Cortex of kidney (tissue), 1 donor: ENCODE results near the gene H2BK1.

Experiments
- DNase-seq: peaks from one replicate; lab custom pipeline; 2025; lab: John Stamatoyannopoulos, UW

H2BK1 gene

DNA sequence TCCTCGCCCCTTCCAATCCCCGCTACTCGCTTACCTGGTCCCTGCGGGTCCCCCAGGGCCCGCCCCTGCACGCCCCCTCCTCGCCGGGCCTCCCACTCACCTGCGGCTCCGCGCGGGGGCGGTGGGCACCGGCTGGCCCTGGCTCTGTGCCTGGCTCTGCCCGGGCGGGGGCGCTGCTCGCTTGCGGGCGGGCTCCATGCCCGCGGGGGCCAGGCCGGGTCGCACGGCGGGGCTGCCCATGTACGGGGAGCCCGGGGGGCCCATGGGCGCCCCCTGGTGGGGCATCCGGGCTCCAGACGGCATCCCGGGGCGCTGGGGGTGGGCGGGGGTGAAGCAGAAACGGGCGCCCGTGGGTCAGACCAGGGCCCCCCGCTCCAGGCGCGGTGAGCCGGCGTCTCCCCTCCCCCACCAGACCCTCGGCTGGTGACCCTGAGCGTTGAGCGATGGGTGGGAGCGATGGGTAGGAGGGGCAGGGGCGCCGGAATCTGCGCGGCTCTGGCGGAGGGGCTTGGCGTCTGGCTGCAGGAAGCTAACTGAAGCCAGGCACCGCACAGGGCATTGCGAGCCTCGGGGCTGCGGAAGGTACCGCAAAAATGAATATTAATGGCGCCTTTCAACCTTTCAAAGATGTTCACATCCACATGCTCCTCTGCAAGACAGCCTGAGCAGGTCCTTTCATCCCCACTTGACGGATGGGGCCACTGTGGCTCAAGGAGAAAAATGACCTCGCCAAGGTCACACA lies 35.2 kb upstream of the H2BK1 start:
- DNase-seq = no peak

DNA sequence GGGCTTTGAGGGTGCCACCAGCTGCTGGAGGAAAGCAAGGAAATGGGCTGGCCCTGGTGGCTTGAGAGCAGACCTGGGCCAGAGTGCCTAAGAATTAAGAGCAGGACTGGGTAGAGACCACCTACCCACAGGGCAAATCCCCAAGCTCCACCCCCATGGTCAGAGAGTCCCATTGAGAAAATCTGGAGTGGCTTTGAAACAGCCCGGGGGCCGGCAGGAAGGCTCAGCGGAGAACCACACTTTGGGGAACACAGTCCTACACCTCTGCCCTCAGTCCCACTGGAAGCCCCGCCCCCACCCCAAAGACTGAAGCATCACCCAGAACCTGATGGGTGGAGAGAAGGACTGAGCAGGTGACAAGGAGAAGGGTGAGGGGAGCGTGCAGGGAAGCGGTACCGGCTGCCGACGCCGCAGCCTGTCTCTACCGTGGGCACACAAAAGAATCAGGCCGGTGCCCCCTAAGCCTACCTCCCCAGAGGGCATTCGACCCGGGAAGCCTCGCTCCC lies 34.6 kb upstream of the H2BK1 start:
- DNase-seq = no peak

DNA sequence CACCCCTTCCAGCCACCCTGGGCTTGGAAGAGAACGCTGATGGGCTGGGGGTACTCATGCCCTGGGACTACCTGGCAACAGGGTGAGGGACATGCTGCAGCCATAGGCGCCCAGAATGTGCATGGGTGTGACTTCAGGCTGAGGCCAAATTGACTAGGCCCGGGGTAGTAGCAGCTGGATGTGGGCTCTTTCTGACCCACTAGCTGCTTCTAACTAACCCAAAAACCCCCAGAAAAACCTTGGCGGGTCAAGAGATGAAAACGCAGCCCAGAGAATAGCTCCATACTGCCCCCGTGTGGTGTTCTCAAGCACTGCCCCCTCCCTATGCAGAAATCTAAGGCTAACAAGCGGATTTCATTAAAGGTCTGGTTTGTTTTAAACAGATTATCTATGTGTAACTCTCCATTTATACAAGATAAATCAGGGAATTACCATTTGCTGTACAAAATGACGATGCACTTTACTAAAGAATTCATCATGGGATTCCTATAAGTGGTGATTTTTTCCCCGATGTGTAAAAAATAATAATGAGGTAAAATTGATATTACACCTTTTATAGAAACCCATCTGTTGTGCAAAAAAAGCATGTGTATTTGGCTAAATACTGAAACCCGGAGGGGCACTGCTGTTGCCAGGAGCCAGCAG lies 34.0 kb upstream of the H2BK1 start:
- DNase-seq = no peak

DNA sequence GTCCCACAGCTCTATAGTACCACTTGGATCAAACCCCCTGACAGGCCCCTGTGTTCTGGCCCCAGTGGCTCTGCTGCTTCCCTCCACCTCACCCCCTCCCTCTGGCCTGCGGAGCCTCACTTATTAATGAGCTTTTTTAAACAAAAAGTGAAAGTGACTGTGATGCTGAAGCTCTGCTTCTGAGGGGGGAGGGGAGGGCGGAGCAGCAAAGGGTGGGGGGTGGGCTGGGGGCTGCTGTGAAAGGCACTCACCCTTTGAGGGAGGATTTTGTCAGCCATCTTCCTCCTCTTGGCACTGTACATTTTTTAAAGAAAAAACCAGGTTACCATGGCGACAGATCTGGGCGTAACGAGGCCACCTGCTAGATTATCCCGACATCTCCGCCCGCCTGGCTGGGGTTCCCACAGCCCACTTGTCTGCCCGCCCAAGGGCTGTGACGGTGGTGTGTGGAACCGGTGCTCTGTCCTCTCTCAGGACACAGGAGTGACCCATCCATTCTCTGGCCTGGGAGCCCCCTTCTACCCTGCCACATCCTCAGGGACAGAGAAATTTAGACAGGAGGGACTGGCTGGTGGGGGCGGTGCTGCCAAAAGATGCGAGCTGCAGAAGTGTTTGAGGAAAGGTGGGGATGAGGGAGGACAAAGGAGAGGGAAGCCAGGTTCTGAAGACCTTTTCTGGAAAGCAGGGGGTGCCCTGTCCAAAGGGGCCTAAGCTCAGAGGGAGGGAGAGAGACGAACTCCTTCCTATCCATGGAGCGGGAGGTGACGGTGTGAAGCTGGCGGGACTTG lies 33.3 kb upstream of the H2BK1 start:
- DNase-seq = no peak

DNA sequence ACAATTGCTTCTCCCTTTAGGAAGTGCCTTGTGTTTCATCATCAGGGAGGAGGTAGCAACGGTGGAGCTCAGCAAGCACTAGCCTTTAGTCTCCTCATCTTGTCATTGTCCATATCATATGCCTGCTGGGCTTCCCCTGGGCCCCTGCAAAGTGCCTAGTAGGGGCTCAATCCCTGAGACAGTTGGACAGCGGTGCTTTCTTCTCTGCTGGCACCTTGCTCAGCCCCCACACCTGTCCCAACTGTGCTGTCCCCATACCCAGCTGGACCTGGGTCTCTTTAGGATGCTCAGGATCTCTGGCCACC lies 32.7 kb upstream of the H2BK1 start:
- DNase-seq = no peak

DNA sequence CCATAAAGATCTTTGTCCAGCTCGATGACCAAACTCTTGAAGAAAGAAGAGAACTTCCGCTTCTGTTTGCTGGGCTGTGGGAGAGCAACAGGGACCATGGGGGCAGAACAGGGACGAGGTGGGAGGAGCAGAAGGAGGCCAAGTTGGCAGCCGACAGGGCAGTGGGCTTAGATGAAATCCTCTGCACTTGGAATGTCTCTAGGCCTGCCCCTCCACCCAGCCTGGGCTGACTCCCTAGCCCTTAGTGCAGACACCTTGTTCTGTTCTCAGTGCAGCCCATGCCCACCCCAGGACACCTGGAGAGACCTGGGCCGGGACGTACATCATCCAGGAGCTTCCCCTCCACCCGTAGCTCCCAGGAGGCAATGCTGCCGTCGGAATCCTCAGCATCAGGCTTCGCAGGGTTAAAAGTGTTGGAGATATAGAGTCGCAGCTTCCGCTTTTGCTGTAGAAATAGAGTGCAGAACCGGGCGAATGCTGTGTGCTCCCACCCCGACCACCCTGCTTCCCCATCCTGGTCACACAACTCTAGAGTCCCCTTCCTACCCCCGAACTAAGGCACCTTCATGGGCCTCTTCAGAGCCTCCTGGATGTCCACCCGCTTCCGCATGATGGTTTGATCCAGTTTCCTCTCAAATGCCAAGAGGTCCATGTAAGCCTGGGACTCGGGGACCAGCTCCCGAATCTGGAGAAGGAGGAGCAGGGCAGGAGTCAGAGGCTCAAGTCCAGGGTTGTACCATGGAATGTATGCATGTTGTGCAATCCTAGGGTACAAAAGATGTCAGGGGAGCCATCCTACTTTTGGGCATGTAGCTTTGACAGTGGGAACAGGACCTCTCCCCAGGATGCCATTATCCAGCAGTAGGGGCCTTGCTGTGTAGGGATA lies 32.1 kb upstream of the H2BK1 start:
- DNase-seq = no peak

DNA sequence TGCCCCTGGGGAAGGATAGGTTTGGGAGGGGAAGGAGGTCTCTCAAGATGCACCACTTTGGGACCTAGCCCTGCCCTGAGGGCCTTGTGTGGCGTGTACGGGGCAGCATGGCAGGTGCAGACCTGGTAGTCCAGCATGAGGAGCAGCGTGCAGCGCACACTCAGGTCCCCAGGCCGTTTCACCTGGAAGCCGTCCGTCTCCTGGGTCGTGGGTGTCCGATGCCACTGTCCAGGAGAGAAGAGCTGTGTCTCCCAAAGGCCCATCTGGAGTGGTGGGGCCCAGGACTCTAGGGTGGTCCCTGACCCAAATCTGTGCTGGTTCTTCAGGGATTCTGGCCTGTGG lies 31.4 kb upstream of the H2BK1 start:
- DNase-seq = no peak

DNA sequence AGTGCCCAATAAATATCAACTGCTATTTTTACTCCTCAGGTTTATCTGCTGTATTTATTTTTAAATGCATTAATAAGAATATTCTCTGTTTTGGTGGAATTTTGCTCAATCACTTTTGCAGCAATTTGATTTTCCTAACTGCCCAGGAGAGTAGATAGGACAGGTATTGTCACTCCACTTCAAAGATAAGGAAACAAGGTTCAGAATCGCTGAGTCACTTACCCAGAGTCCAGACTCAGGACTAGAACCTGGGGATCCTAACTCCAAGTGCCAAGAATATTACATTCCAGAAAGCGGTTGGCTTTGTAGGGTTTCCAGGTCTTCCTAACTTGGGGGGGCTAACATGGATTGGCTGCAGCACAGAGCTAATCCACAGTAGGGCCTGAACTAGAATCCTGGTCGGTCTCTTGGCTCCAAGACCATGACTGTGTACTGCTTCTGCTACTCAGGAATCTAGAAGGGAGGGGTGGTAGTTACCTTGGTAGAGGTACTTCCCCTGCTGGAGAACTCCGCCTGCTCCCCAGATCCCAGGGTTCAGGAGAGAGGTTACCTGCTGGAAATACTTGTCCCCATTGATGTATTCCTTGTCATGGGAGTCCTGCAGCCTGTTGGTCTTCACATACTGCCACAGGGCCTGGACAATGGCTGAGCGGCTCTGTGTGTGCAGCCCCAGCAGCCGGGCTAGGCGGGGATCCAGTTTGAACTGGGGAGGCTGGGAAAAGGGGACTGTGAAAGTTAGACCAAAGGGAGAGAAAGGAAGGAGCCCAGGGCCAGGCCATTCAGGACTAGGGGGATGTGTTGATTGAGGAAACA lies 30.9 kb upstream of the H2BK1 start:
- no peak for DNase-seq

DNA sequence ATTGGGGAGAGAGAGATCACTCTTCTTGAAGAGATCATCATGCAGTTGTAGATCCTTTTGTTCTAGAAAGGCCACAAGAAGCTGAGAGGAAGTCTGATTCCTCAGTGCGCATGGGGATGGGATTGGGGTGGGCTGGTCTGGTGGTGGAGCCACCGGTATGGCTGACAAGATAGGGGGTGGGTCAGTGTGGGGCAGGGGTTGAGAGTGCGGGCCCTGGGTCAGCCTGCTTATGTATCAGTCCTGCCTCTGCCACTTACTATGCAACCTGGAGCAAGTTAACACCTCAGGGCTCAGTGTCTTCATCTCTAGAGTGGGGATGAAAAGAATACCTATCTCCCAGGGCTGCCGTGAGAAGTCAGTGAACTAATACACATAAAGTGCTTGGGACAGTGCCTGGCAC lies 30.2 kb upstream of the H2BK1 start:
- no peak for DNase-seq

DNA sequence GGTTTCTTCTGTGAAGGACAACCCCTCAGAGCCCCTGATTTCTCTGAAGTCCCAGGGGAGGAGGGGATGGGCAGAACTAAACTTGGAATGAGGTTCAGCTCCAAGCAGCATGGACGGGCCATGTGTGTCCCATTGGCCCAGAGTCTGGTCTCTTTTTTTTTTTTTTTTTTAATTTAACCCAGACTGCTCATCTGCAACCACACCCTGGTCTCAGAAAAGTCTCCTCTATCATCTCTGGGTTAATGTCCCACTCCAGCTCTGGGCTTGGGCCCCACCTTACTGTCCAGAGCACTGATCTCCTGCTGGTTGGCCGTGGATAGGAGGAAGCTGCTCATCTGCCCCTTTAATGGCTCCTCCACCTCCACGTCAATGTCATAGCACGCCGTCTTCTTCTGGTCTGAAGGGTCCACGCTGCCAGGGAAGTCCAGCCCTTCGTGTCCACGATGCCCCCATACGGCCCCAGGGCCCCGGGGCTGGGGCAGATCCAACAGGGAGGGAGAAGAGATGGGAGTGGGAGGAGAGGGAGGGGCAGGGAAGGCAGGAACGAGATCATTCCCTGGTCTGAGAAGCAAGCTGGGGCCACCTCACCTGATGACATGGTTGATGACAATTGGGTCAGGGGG lies 29.7 kb upstream of the H2BK1 start:
- DNase-seq = no peak

DNA sequence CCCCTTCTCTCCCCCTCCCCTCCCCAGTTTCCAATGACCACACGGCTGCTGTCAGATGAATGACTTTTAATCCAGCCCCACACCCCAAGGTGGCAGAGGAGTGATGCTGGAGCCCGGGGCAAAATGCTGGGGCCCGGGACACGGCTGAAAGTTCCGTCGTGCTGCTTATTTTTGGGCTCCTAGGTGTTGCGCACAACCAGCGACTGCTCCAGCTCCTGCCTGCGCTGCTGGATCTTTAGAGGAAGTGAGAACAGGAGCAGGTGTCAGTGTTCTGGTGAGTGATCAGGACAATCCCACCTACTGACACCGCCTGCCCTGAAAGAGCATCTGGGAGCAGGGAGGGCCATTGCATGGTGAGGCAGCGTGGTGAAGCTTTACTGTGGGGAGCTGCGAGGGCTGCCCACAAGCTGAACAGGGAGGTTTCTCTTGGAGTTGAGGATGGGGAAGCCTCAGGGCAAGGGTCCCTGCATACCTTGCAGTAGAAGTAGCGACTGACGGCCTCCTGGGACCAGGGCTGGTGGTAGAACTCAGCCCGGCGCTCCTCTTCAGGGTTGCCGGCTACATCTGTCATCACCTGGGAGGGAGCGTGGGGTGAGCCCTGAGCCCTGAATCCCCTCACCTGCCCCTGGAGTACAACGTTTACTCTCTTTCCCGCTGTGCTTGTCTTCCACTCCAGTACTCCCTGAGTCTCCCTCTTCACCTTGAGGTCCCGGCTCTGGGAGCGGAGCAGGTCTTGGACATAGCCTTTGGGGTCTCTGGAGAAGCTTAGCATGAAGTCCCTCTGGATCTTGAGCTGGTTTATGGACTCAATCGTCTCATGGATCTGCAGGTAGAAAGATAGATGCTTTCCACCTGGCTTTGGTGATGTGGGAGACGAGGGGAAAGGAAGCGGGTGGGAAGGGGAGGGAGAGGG lies 28.9 kb upstream of the H2BK1 start:
- DNase-seq = no peak

DNA sequence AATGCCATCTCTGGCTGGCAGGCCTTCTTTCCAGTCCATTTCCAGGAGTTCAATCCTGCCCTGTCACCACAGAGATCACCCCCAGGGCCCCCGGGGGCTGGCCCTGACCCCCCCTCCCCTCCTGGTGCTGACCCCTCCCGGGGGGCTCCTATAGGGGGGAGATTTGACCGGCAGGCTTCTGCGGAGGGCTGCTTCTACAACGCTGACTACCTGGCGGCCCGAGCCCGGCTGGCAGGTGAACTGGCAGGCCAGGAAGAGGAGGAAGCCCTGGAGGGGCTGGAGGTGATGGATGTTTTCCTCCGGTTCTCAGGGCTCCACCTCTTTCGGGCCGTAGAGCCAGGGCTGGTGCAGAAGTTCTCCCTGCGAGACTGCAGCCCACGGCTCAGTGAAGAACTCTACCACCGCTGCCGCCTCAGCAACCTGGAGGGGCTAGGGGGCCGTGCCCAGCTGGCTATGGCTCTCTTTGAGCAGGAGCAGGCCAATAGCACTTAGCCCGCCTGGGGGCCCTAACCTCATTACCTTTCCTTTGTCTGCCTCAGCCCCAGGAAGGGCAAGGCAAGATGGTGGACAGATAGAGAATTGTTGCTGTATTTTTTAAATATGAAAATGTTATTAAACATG lies 28.0 kb upstream of the H2BK1 start:
- no peak for DNase-seq

DNA sequence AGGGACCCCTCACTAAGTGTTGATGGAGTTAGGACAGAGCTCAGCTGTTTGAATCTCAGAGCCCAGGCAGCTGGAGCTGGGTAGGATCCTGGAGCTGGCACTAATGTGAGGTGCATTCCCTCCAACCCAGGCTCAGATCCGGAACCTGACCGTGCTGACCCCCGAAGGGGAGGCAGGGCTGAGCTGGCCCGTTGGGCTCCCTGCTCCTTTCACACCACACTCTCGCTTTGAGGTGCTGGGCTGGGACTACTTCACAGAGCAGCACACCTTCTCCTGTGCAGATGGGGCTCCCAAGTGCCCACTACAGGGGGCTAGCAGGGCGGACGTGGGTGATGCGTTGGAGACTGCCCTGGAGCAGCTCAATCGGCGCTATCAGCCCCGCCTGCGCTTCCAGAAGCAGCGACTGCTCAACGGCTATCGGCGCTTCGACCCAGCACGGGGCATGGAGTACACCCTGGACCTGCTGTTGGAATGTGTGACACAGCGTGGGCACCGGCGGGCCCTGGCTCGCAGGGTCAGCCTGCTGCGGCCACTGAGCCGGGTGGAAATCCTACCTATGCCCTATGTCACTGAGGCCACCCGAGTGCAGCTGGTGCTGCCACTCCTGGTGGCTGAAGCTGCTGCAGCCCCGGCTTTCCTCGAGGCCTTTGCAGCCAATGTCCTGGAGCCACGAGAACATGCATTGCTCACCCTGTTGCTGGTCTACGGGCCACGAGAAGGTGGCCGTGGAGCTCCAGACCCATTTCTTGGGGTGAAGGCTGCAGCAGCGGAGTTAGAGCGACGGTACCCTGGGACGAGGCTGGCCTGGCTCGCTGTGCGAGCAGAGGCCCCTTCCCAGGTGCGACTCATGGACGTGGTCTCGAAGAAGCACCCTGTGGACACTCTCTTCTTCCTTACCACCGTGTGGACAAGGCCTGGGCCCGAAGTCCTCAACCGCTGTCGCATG lies 27.2 kb upstream of the H2BK1 start:
- no peak for DNase-seq

DNA sequence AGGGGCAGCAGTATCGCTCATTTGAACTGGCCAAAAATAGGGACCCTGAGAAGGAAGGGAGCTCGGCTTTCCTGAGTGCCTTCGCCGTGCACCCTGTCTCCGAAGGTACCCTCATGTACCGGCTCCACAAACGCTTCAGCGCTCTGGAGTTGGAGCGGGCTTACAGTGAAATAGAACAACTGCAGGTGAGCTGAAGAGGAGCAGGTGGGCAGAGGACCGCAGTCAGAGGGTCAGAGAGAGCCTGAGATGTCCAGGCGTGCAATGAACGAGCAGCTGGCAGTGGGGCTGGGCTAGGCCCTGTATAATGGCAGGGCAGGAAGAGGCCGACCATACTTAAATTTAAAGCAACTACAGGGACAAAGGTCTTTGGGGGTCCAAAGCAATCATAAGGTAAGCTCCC lies 26.1 kb upstream of the H2BK1 start:
- DNase-seq = no peak

DNA sequence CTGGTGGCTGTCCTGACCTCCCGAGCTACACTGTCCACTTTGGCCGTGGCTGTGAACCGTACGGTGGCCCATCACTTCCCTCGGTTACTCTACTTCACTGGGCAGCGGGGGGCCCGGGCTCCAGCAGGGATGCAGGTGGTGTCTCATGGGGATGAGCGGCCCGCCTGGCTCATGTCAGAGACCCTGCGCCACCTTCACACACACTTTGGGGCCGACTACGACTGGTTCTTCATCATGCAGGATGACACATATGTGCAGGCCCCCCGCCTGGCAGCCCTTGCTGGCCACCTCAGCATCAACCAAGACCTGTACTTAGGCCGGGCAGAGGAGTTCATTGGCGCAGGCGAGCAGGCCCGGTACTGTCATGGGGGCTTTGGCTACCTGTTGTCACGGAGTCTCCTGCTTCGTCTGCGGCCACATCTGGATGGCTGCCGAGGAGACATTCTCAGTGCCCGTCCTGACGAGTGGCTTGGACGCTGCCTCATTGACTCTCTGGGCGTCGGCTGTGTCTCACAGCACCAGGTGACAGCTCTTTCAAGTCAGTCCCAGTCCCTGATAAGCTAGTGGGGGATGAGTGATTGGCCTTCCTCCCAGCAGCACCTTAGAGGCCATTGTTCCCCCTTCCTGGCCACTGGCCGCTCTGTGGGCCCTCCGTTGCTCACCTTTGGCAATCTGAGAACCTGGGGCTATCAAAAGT lies 25.0 kb upstream of the H2BK1 start:
- no peak for DNase-seq

DNA sequence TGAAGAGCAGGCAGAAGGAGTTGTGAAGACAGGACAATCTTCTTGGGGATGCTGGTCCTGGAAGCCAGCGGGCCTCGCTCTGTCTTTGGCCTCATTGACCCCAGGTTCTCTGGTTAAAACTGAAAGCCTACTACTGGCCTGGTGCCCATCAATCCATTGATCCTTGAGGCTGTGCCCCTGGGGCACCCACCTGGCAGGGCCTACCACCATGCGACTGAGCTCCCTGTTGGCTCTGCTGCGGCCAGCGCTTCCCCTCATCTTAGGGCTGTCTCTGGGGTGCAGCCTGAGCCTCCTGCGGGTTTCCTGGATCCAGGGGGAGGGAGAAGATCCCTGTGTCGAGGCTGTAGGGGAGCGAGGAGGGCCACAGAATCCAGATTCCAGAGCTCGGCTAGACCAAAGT lies 23.5 kb upstream of the H2BK1 start:
- DNase-seq = no peak

DNA sequence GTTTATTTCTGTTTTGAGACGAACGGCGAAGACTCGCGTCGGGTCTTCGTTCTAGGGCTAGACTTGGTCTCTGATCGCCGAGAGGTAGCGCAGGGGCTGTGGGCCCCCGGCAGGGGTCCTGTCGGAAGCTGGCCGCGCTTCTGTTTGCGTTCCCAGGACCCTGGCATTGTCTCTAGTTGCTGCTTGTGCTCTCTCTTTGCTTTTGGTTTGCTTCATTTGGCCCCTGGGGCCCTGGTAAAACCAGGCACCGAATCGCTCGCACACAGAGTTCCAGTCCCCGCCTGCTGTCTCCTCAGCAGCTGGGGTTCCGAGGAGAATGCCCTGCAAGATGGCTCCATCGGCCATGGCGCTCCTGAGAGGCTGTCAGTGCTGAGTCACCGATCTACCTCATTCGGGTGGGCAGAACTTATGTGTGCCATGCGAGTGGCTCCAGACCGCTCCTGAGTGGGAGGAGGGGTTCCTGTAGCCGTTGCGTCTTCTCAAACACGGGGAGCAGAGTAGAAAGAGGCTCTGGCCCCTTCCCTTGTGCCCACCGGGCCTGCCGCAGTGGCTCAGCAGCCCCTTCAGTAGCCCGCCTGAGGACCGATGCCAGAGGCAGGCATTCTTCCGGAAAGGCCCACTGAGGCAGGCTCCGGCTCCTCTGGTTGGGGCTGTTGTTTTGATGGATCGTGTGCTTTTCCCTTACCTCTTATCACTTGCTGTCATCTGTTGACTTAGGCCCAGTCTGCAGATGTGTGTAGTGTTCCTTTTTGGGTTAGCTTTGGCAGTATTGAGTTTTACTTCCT lies 22.8 kb upstream of the H2BK1 start:
- DNase-seq = no peak
